Neutrophil (primary cell): ENCODE results near the gene TLR5.

ENCODE experiments used
- H3K27ac ChIP-seq: fragments of 200-600 bp; sonication (generic); 2 replicates; pipeline ENCODE4 v1.5.1; 2016; ENCODE audit warnings: mild to moderate bottlenecking, moderate library complexity
- H3K27me3 ChIP-seq: fragments of 200-600 bp; sonication (generic); 2 replicates; pipeline ENCODE4 v1.6.0; 2016; ENCODE audit warnings: mild to moderate bottlenecking
- H3K36me3 ChIP-seq: fragments of 200-600 bp; sonication (generic); 2 replicates; pipeline ENCODE4 v1.5.1; 2017
- H3K4me1 ChIP-seq, 2 experiments: fragments of 200-600 bp in 1 of 2; sonication (generic) in 1 of 2; 1 replicate in 1 of 2; 2 replicates in 1 of 2; pipeline versions ENCODE4 v1.5.1 to v1.6.1; 2013 to 2016; ENCODE audit warnings: low read depth in 1 of 2, low read length in 1 of 2, mild to moderate bottlenecking in 1 of 2, moderate library complexity in 1 of 2; ENCODE audit not compliant: control insufficient read depth in 1 of 2, insufficient read depth in 1 of 2
- H3K4me3 ChIP-seq, 2 experiments: fragments of 200-600 bp in 1 of 2; sonication (generic) in 1 of 2; 1 replicate in 1 of 2; 2 replicates in 1 of 2; pipeline ENCODE4 v1.5.1; 2013 to 2016; ENCODE audit warnings: low read depth in 1 of 2, low read length in 1 of 2, mild to moderate bottlenecking in 1 of 2, moderate library complexity in 1 of 2
- H3K9me3 ChIP-seq: fragments of 200-600 bp; sonication (generic); 2 replicates; pipeline ENCODE4 v1.5.1; 2016
- TF ChIP-seq, protein P1 (sequence below): fragments of 200-600 bp; sonication (generic); IDR thresholded peaks from 2 replicates; pipeline ENCODE4 v1.5.1; 2016; ENCODE audit warnings: antibody characterized with exemption

TLR5 gene

DNA sequence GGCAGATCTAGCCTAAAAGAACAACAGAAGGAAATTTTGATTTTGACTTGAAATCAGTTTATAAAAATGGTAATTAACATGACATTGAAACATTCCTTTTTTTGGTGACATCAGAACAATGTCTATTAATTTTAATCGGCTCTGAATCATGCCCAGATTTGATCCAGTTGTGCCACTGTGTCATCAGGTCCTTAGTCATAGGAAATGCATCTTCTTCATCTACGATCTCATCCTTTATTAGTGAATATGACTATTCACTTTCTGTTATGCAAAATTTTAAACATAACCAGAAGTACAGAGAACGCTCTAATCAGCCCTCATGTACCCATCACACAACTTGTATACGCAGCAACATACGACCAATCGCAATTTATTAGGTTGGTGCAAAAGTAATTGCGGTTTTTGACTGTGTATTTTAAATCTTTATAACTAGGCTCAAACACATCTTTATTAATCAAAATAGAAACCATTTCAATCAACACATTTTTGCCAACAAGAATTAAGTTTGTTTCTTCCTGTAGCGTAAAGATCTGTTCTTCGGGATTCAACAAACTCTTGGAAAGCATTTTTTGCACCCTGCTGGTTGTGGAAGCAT lies 40.3 kb upstream of the TLR5 start:
- Histone ChIP-seq H3K4me3 (no peak overlapping the region), H3K27ac (no peak overlapping the region), H3K9me3 (no peaks in the 10 kb centered on the region), H3K4me1 (peaks cover 12 to 16% of the 10 kb centered on the region in 2 experiments), H3K36me3 (no peaks in the 10 kb centered on the region), H3K27me3 (no peaks in the 10 kb centered on the region)
- TF ChIP-seq, protein P1, sequence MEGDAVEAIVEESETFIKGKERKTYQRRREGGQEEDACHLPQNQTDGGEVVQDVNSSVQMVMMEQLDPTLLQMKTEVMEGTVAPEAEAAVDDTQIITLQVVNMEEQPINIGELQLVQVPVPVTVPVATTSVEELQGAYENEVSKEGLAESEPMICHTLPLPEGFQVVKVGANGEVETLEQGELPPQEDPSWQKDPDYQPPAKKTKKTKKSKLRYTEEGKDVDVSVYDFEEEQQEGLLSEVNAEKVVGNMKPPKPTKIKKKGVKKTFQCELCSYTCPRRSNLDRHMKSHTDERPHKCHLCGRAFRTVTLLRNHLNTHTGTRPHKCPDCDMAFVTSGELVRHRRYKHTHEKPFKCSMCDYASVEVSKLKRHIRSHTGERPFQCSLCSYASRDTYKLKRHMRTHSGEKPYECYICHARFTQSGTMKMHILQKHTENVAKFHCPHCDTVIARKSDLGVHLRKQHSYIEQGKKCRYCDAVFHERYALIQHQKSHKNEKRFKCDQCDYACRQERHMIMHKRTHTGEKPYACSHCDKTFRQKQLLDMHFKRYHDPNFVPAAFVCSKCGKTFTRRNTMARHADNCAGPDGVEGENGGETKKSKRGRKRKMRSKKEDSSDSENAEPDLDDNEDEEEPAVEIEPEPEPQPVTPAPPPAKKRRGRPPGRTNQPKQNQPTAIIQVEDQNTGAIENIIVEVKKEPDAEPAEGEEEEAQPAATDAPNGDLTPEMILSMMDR, result no peak

DNA sequence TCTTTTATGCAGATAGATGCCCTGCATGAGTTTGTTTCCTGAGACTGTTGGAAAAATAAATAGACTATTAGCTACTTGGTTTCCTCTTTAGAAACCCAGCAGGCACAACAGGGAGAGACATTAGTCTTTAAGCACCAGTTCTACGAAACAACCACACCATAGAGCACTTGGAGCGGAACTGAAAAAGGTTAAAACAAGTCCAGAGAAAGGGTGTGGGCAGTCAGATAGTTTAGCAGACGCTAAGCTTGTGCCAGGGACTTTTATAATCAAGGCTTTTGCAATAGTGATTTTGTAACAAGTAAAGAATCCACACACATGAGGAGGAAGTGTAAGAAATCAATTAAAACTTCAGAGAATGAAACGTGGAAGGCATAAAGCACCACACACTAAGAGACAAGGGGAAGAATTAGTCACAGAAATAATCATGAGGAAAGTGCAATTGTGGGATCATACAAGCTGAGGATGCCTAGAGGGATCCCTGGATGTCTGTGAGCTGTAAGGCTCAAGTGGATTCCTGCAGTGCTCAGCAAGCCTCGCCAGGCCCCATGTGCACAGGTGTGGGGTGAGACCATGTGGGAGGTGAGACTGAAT lies 37.8 kb upstream of the TLR5 start:
- Histone ChIP-seq H3K4me1 (peaks cover 23 to 26% of the 10 kb centered on the region in 2 experiments), H3K9me3 (no peaks in the 10 kb centered on the region), H3K4me3 (no peak overlapping the region), H3K36me3 (no peaks in the 10 kb centered on the region), H3K27ac (no peak overlapping the region), H3K27me3 (no peaks in the 10 kb centered on the region)
- TF ChIP-seq, protein P1, result no peak

- peaks cover 23 to 26% of the 10 kb centered on the region in 2 experiments for H3K4me1 ChIP-seq
- H3K4me3 ChIP-seq, result no peak overlapping the region
- no peaks in the 10 kb centered on the region for H3K27me3 ChIP-seq
- H3K36me3 ChIP-seq, result no peaks in the 10 kb centered on the region
- H3K9me3 ChIP-seq, result no peaks in the 10 kb centered on the region
- TF ChIP-seq, protein P1, result no peak
- H3K27ac ChIP-seq, result no peak overlapping the region
Observed at GRCh38 chr1:223179786-223180185, 36.7 kb upstream of the TLR5 start.

- peaks cover 23 to 26% of the 10 kb centered on the region in 2 experiments for H3K4me1 ChIP-seq
Observed at GRCh38 chr1:223179280-223179679, 36.2 kb upstream of the TLR5 start.

DNA sequence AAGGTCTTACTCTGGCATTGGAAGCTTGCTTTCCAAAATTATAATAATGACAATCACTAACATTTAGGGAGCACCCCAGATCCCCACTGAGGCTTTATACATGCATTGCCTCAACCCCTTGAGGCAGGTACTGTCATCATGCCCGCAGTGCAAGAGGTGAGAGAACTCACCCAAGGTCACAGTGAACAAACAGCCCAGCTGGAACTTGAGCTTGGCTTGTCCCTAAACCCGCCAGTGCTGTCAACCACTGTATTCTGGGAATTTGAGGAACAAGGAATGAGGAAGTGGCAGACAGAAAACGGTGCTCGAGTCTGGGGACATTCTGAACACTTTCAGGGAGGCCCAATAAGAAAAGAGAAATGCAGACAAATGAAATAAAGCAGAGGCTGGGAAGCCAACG lies 34.6 kb upstream of the TLR5 start:
- Histone ChIP-seq H3K36me3 (no peaks in the 10 kb centered on the region), H3K4me1 (peaks cover 23 to 26% of the 10 kb centered on the region in 2 experiments)

More at GRCh38 chr1:223179280-223179679, 36.2 kb upstream of the TLR5 start:
- no peak overlapping the region for H3K4me3 ChIP-seq
- H3K36me3 ChIP-seq, result no peaks in the 10 kb centered on the region
- no peaks in the 10 kb centered on the region for H3K9me3 ChIP-seq
- TF ChIP-seq, protein P1, result no peak
- no peaks in the 10 kb centered on the region for H3K27me3 ChIP-seq
- H3K27ac ChIP-seq, result no peak overlapping the region

More for the DNA sequence above, 34.6 kb upstream of the TLR5 start:
- Histone ChIP-seq H3K4me3 (no peak overlapping the region), H3K9me3 (no peaks in the 10 kb centered on the region), H3K27me3 (no peaks in the 10 kb centered on the region), H3K27ac (peak overlapping the region; percentile 27)
- TF ChIP-seq, protein P1, result no peak
